Activated B cell treated with CpG ODN at 0.5 μM for 24 hours (primary cell): Measurements from ENCODE around the gene CD200R1. TPM values are rescaled to one million over a fixed set of nuclear protein-coding genes. Genes with fewer than 3 reads are reported as not detected.

Experiments
- ATAC-seq: fragments of 200-7000 bp; cut with Tn5 transposase; one replicate; pipeline ENCODE4 v1.10.0; 2021; ENCODE audit warnings: low read depth, mild to moderate bottlenecking, moderate library complexity
- CTCF ChIA-PET: fragments of 350-600 bp; sonication (Branson Sonifier 250); formaldehyde crosslinking; loops from one replicate; lab custom pipeline; 2021; ENCODE audit warnings: antibody characterized with exemption; lab: Charles Lee
- POLR2A ChIA-PET: fragments of 350-600 bp; sonication (Branson Sonifier 250); formaldehyde crosslinking; loops from one replicate; lab custom pipeline; 2021; ENCODE audit warnings: antibody characterized with exemption; lab: Charles Lee
- DNase-seq: peaks from one replicate; pipeline ENCODE4 v3.0.0; 2022
- H3K27ac Mint-ChIP-seq: one replicate; pipeline ENCODE4 v1.8.0; 2020; ENCODE audit warnings: mixed read lengths
- H3K27me3 Mint-ChIP-seq: one replicate; pipeline ENCODE4 v1.8.0; 2021; ENCODE audit warnings: mixed read lengths
- H3K36me3 Mint-ChIP-seq: one replicate; pipeline ENCODE4 v1.8.0; 2021; ENCODE audit warnings: low read depth, mixed read lengths
- H3K4me1 Mint-ChIP-seq: one replicate; pipeline ENCODE4 v1.8.0; 2021; ENCODE audit warnings: mixed read lengths
- H3K4me3 Mint-ChIP-seq: one replicate; pipeline ENCODE4 v1.8.0; 2020; ENCODE audit warnings: mild to moderate bottlenecking, mixed read lengths
- H3K9me3 Mint-ChIP-seq: one replicate; pipeline ENCODE4 v1.8.0; 2020; ENCODE audit warnings: mixed read lengths
- CTCF ChIP-seq: fragments of 200-600 bp; IDR thresholded peaks from one replicate; pipeline ENCODE4 v1.8.0; 2022; ENCODE audit warnings: antibody characterized with exemption, mild to moderate bottlenecking
- intact Hi-C: fragments of 100-400 bp; cut with micrococcal nuclease; formaldehyde crosslinking; loops from one replicate; pipeline ENCODE4 v1.15.1; 2024
- total RNA-seq: library from RNA; stranded (reverse); gene quantifications from 2 replicates; pipeline ENCODE4 v1.2.3, GENCODE V29; 2022

The CD200R1 gene
- total RNA-seq, 1 donor from 2014 or later: 3.3 TPM

DNA sequence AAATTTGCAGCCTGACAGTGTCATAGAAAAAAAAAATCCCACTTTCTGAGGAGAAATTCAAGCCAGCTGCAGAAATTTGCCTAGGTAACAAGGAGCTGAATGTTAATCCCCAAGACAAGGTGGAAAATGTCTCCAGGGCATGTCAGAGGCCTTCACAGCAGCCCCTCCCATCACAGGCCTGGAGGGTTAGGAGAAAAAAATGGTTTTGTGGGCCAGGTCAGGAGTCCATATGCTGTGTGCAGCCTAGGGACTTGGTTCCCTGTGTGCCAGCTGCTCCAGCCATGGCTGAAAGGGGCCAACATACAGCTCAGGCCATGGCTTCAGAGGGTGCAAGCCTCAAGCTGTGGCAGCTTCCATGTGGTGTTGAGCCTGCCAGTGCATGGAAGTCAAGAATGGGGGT is 11.2 kb downstream of the CD200R1 start:
- ChIA-PET CTCF (no interaction called here), POLR2A (no interaction called here)
- peaks cover 52% of the 10 kb centered on the region for H3K4me1 Mint-ChIP-seq
- peaks cover 14% of the 10 kb centered on the region for H3K9me3 Mint-ChIP-seq
- H3K27me3 Mint-ChIP-seq: no peaks in the 10 kb centered on the region
- DNase-seq: no peak
- intact Hi-C loops: no loop called here
- no peak for TF ChIP-seq CTCF
- no peak overlapping the region for H3K4me3 Mint-ChIP-seq
- H3K36me3 Mint-ChIP-seq: peaks cover 24% of the 10 kb centered on the region
- no peak for ATAC-seq
- no peak overlapping the region for H3K27ac Mint-ChIP-seq

DNA sequence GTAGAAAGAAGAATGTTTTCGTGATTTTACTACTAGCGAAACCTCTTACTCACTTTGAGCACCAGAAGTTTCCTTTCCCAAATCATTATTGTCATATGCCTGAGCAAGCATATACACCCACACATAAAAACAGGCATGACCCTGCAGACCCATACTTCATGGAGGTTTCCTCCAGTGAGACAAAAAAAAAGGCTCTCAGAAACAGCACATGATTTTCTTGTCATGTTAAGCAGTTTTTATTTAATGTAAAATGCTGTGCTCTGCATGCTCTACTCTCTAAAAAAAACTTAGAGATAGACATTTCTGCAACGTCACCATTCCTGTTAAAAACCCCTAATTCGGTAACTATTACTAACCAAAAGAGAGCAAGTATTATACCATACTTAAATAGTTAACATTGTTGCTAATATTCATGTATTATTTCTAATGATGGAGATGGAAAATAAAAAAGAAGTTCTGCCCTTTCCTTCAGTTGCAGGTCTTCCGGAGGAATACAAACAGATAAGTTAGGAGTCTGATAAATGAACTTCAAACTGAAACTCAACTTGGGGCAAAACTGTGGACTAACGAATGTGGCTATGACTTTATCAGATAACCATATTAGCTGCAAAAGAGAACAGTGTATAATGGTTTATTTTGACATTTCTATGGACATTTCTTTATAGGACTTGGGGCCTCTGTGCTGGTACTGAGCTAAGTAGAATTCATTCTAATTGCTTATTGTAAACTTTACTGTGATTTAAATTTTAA is 15.9 kb downstream of the CD200R1 start:
- Mint-ChIP-seq H3K4me3 (peak overlapping the region; percentile 68), H3K9me3 (peaks cover 15% of the 10 kb centered on the region), H3K27me3 (no peaks in the 10 kb centered on the region), H3K27ac (peak overlapping the region; percentile 41), H3K4me1 (peaks cover 30% of the 10 kb centered on the region), H3K36me3 (peaks cover 22% of the 10 kb centered on the region)
- ChIA-PET CTCF (interaction anchor here (1.3 kb wide), 1 partner anchor 20 kb away, joined by 4 read pairs; no protein-coding TSS in a partner anchor), POLR2A (no interaction called here)
- ATAC-seq: peak; percentile 42
- intact Hi-C loops: loop anchor here (1.0 kb wide), 1 partner anchor 7 kb away; no protein-coding TSS in a partner anchor
- no peak for TF ChIP-seq CTCF
- DNase-seq: no peak

GRCh38 chr3:112956351-112956750 is 18.6 kb downstream of the CD200R1 start:
- DNase-seq (no peak), ATAC-seq (no peak)
- H3K4me3 Mint-ChIP-seq: no peak overlapping the region
- no peak overlapping the region for H3K27ac Mint-ChIP-seq
- peaks cover 8% of the 10 kb centered on the region for H3K36me3 Mint-ChIP-seq
- POLR2A ChIA-PET: no interaction called here
- H3K4me1 Mint-ChIP-seq: peaks cover 24% of the 10 kb centered on the region
- no peaks in the 10 kb centered on the region for H3K27me3 Mint-ChIP-seq
- TF ChIP-seq CTCF: no peak
- CTCF ChIA-PET: no interaction called here
- intact Hi-C loops: no loop called here
- peaks cover 9% of the 10 kb centered on the region for H3K9me3 Mint-ChIP-seq

DNA sequence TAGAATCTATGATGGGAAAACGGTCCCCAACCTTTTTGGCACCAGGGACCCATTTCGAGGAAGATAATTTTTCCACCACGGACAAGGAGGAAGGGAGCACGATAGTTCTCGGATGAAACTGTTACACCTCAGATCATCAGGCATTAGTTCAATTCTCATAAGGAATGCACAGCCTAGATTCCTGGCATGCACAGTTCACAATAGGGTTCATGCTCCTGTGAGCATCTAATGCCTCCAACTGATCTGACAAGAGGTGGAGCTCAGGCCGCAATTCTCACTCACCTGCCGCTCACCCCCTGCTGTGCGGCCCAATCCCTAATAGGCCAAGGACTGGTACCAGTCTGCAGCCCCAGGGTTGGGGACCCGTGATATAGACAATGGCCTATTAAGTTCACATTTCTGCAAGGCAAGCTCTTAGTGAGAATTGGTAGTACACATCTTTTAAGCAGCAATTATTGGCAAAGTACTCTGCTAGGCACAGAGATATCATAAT is 26.5 kb downstream of the CD200R1 start:
- no peak overlapping the region for H3K27ac Mint-ChIP-seq
- intact Hi-C loops: no loop called here
- no peak overlapping the region for H3K4me3 Mint-ChIP-seq
- DNase-seq (no peak), ATAC-seq (no peak)
- ChIA-PET CTCF (no interaction called here), POLR2A (no interaction called here)
- peaks cover 15% of the 10 kb centered on the region for H3K36me3 Mint-ChIP-seq
- peaks cover 4% of the 10 kb centered on the region for H3K4me1 Mint-ChIP-seq
- H3K9me3 Mint-ChIP-seq: peaks cover 15% of the 10 kb centered on the region
- no peaks in the 10 kb centered on the region for H3K27me3 Mint-ChIP-seq
- TF ChIP-seq CTCF: no peak

DNA sequence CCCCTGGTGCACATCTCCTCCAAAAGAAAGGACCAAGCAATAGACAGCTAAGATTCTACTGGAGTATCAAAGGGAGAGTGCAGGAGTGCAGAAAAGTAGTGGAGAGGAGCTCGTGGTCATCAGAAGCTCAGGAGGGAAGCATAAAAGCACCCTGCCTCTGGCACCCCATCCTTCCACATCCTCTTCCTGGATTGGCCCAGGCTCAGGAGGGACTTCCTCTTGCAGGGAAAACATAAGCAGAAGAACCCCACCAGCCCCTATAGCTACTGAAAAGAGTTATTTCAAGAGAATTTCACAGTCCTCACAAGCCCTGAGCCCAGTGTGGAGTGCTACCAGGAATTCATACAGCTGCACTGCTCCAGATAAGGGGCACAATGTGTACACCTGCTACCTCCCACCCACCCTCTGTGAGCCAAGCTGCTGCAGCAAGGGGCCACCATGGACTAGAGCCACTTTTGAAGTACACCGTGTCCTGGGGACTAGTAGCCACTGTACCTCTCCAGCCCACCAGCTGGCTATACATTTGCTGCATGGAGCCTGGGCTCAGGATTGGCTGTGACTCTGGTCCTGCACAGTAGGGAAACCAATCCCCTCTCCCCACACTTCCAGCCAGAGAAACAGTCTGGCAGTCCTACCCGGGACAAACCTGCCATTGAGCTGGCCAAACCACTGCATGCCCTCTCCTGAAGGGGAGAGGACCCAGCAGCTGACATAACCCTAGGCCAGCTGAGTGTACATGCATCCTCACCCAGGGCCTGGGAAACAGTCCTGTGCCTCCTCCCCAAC is 43.0 kb downstream of the CD200R1 start:
- peaks cover 12% of the 10 kb centered on the region for H3K36me3 Mint-ChIP-seq
- CTCF ChIA-PET: no interaction called here
- ATAC-seq (no peak), DNase-seq (no peak)
- peaks cover 7% of the 10 kb centered on the region for H3K4me1 Mint-ChIP-seq
- intact Hi-C loops: no loop called here
- TF ChIP-seq CTCF: no peak
- H3K9me3 Mint-ChIP-seq: peaks cover 9% of the 10 kb centered on the region
- POLR2A ChIA-PET: no interaction called here
- H3K27ac Mint-ChIP-seq: no peak overlapping the region
- H3K4me3 Mint-ChIP-seq: no peak overlapping the region
- H3K27me3 Mint-ChIP-seq: no peaks in the 10 kb centered on the region
